Neural cell (in vitro differentiated cells): ENCODE data around the gene PPM1H. TPM values are rescaled to one million over a fixed set of nuclear protein-coding genes. Genes with fewer than 3 reads are reported as not detected.

Experiments used
- H2AFZ ChIP-seq: fragments of 200-600, 300-800 bp; sonication (generic), shearing (Covaris generic); 2 replicates; pipeline ENCODE4 v1.6.0; 2014; ENCODE audit warnings: low read depth, mild to moderate bottlenecking, antibody characterized with exemption, low read length, moderate library complexity
- H3F3A ChIP-seq: fragments of 200-600 bp; shearing (Covaris generic); 2 replicates; pipeline ENCODE4 v1.6.1; 2016; ENCODE audit warnings: mild to moderate bottlenecking, moderate library complexity, mixed read lengths, antibody characterized with exemption, low read length; ENCODE audit not compliant: insufficient read depth, poor library complexity, severe bottlenecking
- H3K27ac ChIP-seq: fragments of 200-600, 300-800 bp; sonication (generic), shearing (Covaris generic); 2 replicates; pipeline ENCODE4 v1.5.1; 2014; ENCODE audit warnings: mild to moderate bottlenecking, low read length, moderate library complexity
- H3K27me3 ChIP-seq: fragments of 300-800, 200-600 bp; sonication (generic), shearing (Covaris generic); 2 replicates; pipeline ENCODE4 v1.6.0; 2014; ENCODE audit warnings: mild to moderate bottlenecking, low read depth, low read length, moderate library complexity; ENCODE audit not compliant: insufficient read depth
- H3K36me3 ChIP-seq: fragments of 300-800, 200-600 bp; sonication (generic), shearing (Covaris generic); 2 replicates; pipeline ENCODE4 v1.5.1; 2014; ENCODE audit warnings: mild to moderate bottlenecking, antibody characterized with exemption, low read length, moderate library complexity; ENCODE audit not compliant: insufficient read depth
- H3K4me2 ChIP-seq: fragments of 300-800, 200-600 bp; sonication (generic), shearing (Covaris generic); 2 replicates; pipeline ENCODE4 v1.6.0; 2014; ENCODE audit warnings: mild to moderate bottlenecking, low read length
- H3K4me3 ChIP-seq: fragments of 300-800, 200-600 bp; sonication (generic), shearing (Covaris generic); 2 replicates; pipeline ENCODE4 v1.5.1; 2014; ENCODE audit warnings: mild to moderate bottlenecking, low read length, moderate library complexity
- H3K79me2 ChIP-seq: fragments of 200-600 bp; shearing (Covaris generic); replicated peaks from 2 replicates; pipeline ENCODE4 v1.6.0; 2014; ENCODE audit warnings: mild to moderate bottlenecking, low read length, moderate library complexity; ENCODE audit not compliant: insufficient read depth
- H3K9ac ChIP-seq: fragments of 300-800, 200-600 bp; sonication (generic), shearing (Covaris generic); 2 replicates; pipeline ENCODE4 v1.6.1; 2016; ENCODE audit warnings: mild to moderate bottlenecking, low read length, mixed read lengths
- H3K9me2 ChIP-seq: fragments of 200-600 bp; shearing (Covaris generic); 2 replicates; pipeline ENCODE4 v1.6.1; 2016; ENCODE audit warnings: mild to moderate bottlenecking, low read length, mixed read lengths; ENCODE audit not compliant: insufficient read depth
- H3K9me3 ChIP-seq: fragments of 200-600, 300-800 bp; sonication (generic), shearing (Covaris generic); 2 replicates; pipeline ENCODE4 v1.6.1; 2016; ENCODE audit warnings: mild to moderate bottlenecking, mixed run types, low read length, moderate library complexity, mixed read lengths
- H4K20me1 ChIP-seq: fragments of 200-600 bp; shearing (Covaris generic); 2 replicates; pipeline ENCODE4 v1.6.1; 2016; ENCODE audit warnings: mild to moderate bottlenecking, mixed run types; ENCODE audit not compliant: insufficient read depth
- CTCF ChIP-seq: fragments of 450-650 bp; IDR thresholded peaks from 2 replicates; pipeline ENCODE4 v1.5.1; 2014; ENCODE audit warnings: antibody characterized with exemption, mild to moderate bottlenecking, moderate library complexity; ENCODE audit not compliant: poor library complexity, severe bottlenecking
- EP300 ChIP-seq: fragments of 450-650 bp; conservative IDR thresholded peaks from 2 replicates; pipeline ENCODE4 v1.6.1; 2014; ENCODE audit warnings: antibody characterized with exemption, mild to moderate bottlenecking, moderate library complexity; ENCODE audit not compliant: poor library complexity, severe bottlenecking
- EZH2 ChIP-seq: fragments of 200-600, 300-800 bp; shearing (Covaris generic), sonication (generic); IDR thresholded peaks from 2 replicates; pipeline ENCODE4 v1.6.1; 2014; ENCODE audit warnings: antibody characterized with exemption, low read length, borderline replicate concordance, mild to moderate bottlenecking; ENCODE audit not compliant: insufficient read depth, poor library complexity, severe bottlenecking
- MXI1 ChIP-seq: fragments of 450-650 bp; conservative IDR thresholded peaks from 2 replicates; pipeline ENCODE4 v1.6.1; 2014; ENCODE audit warnings: antibody characterized with exemption, mild to moderate bottlenecking; ENCODE audit not compliant: poor library complexity, severe bottlenecking
- POLR2AphosphoS5 ChIP-seq: IDR thresholded peaks from 2 replicates; pipeline ENCODE4 v1.6.1; 2012
- RAD21 ChIP-seq: fragments of 450-650 bp; conservative IDR thresholded peaks from 2 replicates; pipeline ENCODE4 v1.6.1; 2014; ENCODE audit warnings: antibody characterized with exemption, mild to moderate bottlenecking, moderate library complexity
- REST ChIP-seq: IDR thresholded peaks from 2 replicates; pipeline ENCODE4 v1.6.1; 2012; ENCODE audit warnings: borderline replicate concordance
- SMC3 ChIP-seq: fragments of 450-650 bp; conservative IDR thresholded peaks from 2 replicates; pipeline ENCODE4 v1.6.1; 2014; ENCODE audit warnings: antibody characterized with exemption, mild to moderate bottlenecking, moderate library complexity; ENCODE audit not compliant: poor library complexity
- TAF1 ChIP-seq: IDR thresholded peaks from 2 replicates; pipeline ENCODE4 v1.6.1; 2012; ENCODE audit warnings: low read depth
- polyA plus RNA-seq: library from polyadenylated mRNA; depleted of rRNA; stranded (reverse); fragments of >200 nt; gene quantifications from 2 replicates; pipeline ENCODE4 v1.2.3, GENCODE V29; 2014

PPM1H gene
- polyA plus RNA-seq, 1 donor from 2014 or later = 3.9 TPM

GRCh38 chr12:62924084-62924483, 10.9 kb downstream of the PPM1H start:
- Histone ChIP-seq H3K36me3 (no peaks in the 10 kb centered on the region), H3K4me2 (no peak overlapping the region), H4K20me1 (no peaks in the 10 kb centered on the region), H2AFZ (no peak overlapping the region), H3K79me2 (no peaks in the 10 kb centered on the region), H3F3A (no peaks in the 10 kb centered on the region), H3K27ac (no peak overlapping the region), H3K9ac (no peak overlapping the region), H3K27me3 (no peaks in the 10 kb centered on the region), H3K9me3 (no peaks in the 10 kb centered on the region), H3K4me3 (no peak overlapping the region), H3K9me2 (no peaks in the 10 kb centered on the region)
- TF ChIP-seq EZH2 (no peak), SMC3 (no peak), MXI1 (no peak), RAD21 (no peak), CTCF (no peak), POLR2AphosphoS5 (no peak), REST (no peak), EP300 (no peak), TAF1 (no peak)

- Histone ChIP-seq H3K4me3 (no peak overlapping the region), H4K20me1 (no peaks in the 10 kb centered on the region), H3K9ac (no peak overlapping the region), H3K4me2 (no peak overlapping the region), H3K9me3 (no peaks in the 10 kb centered on the region), H3F3A (no peaks in the 10 kb centered on the region), H3K27ac (no peak overlapping the region), H2AFZ (no peak overlapping the region), H3K36me3 (no peaks in the 10 kb centered on the region), H3K27me3 (no peaks in the 10 kb centered on the region), H3K79me2 (no peaks in the 10 kb centered on the region), H3K9me2 (no peaks in the 10 kb centered on the region)
- TF ChIP-seq CTCF = no peak
- TF ChIP-seq REST = no peak
- TF ChIP-seq TAF1 = no peak
- TF ChIP-seq SMC3 = no peak
- TF ChIP-seq POLR2AphosphoS5 = no peak
- TF ChIP-seq EZH2 = no peak
- TF ChIP-seq EP300 = no peak
- TF ChIP-seq MXI1 = no peak
- no peak for TF ChIP-seq RAD21
Measured at GRCh38 chr12:62922539-62922938, 12.4 kb downstream of the PPM1H start.
